ENCODE measurements around the gene TSFM.

- TF ChIP-seq CTCF (IDR thresholded peaks at IDR 0.05) = no peak
- no peak for TF ChIP-seq POLR2A (IDR thresholded peaks at IDR 0.05)
Measured at GRCh38 chr12:57763881-57764661, 18.5 kb upstream of the TSFM start.

Measured in lower leg skin (tissue), 3 donors.